Hepatocyte (in vitro differentiated cells): ENCODE data around the gene HCRTR2. TPM values are rescaled to one million over a fixed set of nuclear protein-coding genes. Genes with fewer than 3 reads are reported as not detected.

Source experiments
- DNase-seq: peaks from one replicate; pipeline ENCODE4 v3.0.0-alpha.2; 2016; ENCODE audit warnings: low spot score
- H2AFZ ChIP-seq: fragments of 200-600 bp; sonication (generic); 2 replicates; pipeline ENCODE4 v1.6.0; 2016; ENCODE audit warnings: antibody characterized with exemption, mild to moderate bottlenecking
- H3K27ac ChIP-seq: fragments of 200-600 bp; sonication (generic); 2 replicates; pipeline ENCODE4 v1.5.1; 2016; ENCODE audit warnings: mild to moderate bottlenecking
- H3K27me3 ChIP-seq: fragments of 200-600 bp; sonication (generic); 2 replicates; pipeline ENCODE4 v1.6.1; 2016
- H3K36me3 ChIP-seq: fragments of 200-600 bp; sonication (generic); replicated peaks from 2 replicates; pipeline ENCODE4 v1.5.1; 2016; ENCODE audit warnings: low read depth; ENCODE audit not compliant: insufficient read depth
- H3K4me1 ChIP-seq: fragments of 200-600 bp; sonication (generic); 2 replicates; pipeline ENCODE4 v1.5.1; 2016; ENCODE audit warnings: mild to moderate bottlenecking, moderate library complexity; ENCODE audit not compliant: insufficient read depth
- H3K4me2 ChIP-seq: fragments of 200-600 bp; sonication (generic); 2 replicates; pipeline ENCODE4 v1.6.0; 2016
- H3K4me3 ChIP-seq: fragments of 200-600 bp; sonication (generic); 2 replicates; pipeline ENCODE4 v1.5.1; 2016; ENCODE audit warnings: mild to moderate bottlenecking
- H3K79me2 ChIP-seq: fragments of 200-600 bp; sonication (generic); 2 replicates; pipeline ENCODE4 v1.6.0; 2017; ENCODE audit warnings: mild to moderate bottlenecking
- H3K9me2 ChIP-seq: fragments of 200-600 bp; sonication (generic); replicated peaks from 2 replicates; pipeline ENCODE4 v1.6.0; 2017; ENCODE audit warnings: mild to moderate bottlenecking; ENCODE audit not compliant: insufficient read depth
- H3K9me3 ChIP-seq: fragments of 200-600 bp; sonication (generic); 2 replicates; pipeline ENCODE4 v1.5.1; 2016; ENCODE audit warnings: low read depth, mild to moderate bottlenecking
- H4K20me1 ChIP-seq: fragments of 200-600 bp; sonication (generic); 2 replicates; pipeline ENCODE4 v1.6.0; 2016; ENCODE audit warnings: mild to moderate bottlenecking; ENCODE audit not compliant: insufficient read depth, poor library complexity, severe bottlenecking
- CTCF ChIP-seq: fragments of 200-600 bp; sonication (generic); IDR thresholded peaks from 2 replicates; pipeline ENCODE4 v1.5.1; 2016; ENCODE audit warnings: antibody characterized with exemption, mild to moderate bottlenecking; ENCODE audit not compliant: poor library complexity
- EZH2 ChIP-seq: fragments of 200-600 bp; sonication (generic); IDR thresholded peaks from 2 replicates; pipeline ENCODE4 v1.6.1; 2016; ENCODE audit warnings: antibody characterized with exemption, mild to moderate bottlenecking, borderline replicate concordance
- EZH2phosphoT487 ChIP-seq: fragments of 200-600 bp; sonication (generic); IDR thresholded peaks from one replicate; pipeline ENCODE4 v1.6.1; 2018; ENCODE audit warnings: antibody characterized with exemption, mild to moderate bottlenecking, low read depth, moderate library complexity; ENCODE audit not compliant: unreplicated experiment, severe bottlenecking
- WGBS: methylation state at CpG from one replicate; pipeline ENCODE4 v1.1.6; 2016; ENCODE audit warnings: low lambda C conversion rate; ENCODE audit errors: missing lambda C conversion rate; 5-methylcytosine and 5-hydroxymethylcytosine counted together
- polyA plus RNA-seq: library from polyadenylated mRNA; unstranded; fragments of >200 nt; fragmentation: Nextera tagmentation; extraction: Ambion mirVana; gene quantifications from 2 replicates; pipeline ENCODE4 v1.2.1, GENCODE V29; 2016
- total RNA-seq: library from RNA; depleted of rRNA; stranded (reverse); fragments of >200 nt; gene quantifications from 2 replicates; pipeline ENCODE4 v1.2.3, GENCODE V29; 2014

The HCRTR2 gene
- total and polyA plus RNA-seq, 2 experiments from 2014 or later = 0.17 to 0.18 TPM

GRCh38 chr6:55208478-55209458 is 34.5 kb downstream of the HCRTR2 start:
- TF ChIP-seq EZH2phosphoT487 (no peak), EZH2 (no peak), CTCF (no peak)

GRCh38 chr6:55210952-55211351 is 36.6 kb downstream of the HCRTR2 start:
- Histone ChIP-seq H3K4me3 (no peak overlapping the region), H3K4me1 (peaks cover 4% of the 10 kb centered on the region), H3K9me2 (no peaks in the 10 kb centered on the region), H3K9me3 (no peaks in the 10 kb centered on the region), H3K79me2 (no peaks in the 10 kb centered on the region), H3K36me3 (no peaks in the 10 kb centered on the region), H2AFZ (no peak overlapping the region), H4K20me1 (no peaks in the 10 kb centered on the region), H3K27me3 (no peaks in the 10 kb centered on the region), H3K27ac (no peak overlapping the region), H3K4me2 (no peak overlapping the region)
- no peak for DNase-seq
- TF ChIP-seq EZH2phosphoT487 (no peak), EZH2 (no peak), CTCF (no peak)

More at GRCh38 chr6:55208478-55209458, 34.5 kb downstream of the HCRTR2 start:
- Histone ChIP-seq H3K4me3 (no peak overlapping the region), H2AFZ (no peak overlapping the region), H3K4me2 (no peak overlapping the region), H4K20me1 (no peaks in the 10 kb centered on the region), H3K79me2 (no peaks in the 10 kb centered on the region), H3K9me3 (no peaks in the 10 kb centered on the region), H3K9me2 (no peaks in the 10 kb centered on the region), H3K36me3 (no peaks in the 10 kb centered on the region), H3K4me1 (peaks cover 4% of the 10 kb centered on the region), H3K27me3 (no peaks in the 10 kb centered on the region), H3K27ac (no peak overlapping the region)
- WGBS = 92% methylated on average over 3 of the region's 3 CpGs
- no peak for DNase-seq

GRCh38 chr6:55212156-55212555 is 37.8 kb downstream of the HCRTR2 start:
- H4K20me1 ChIP-seq = no peaks in the 10 kb centered on the region
- 78% methylated on average over 2 of the region's 2 CpGs for WGBS
- no peaks in the 10 kb centered on the region for H3K27me3 ChIP-seq

More at GRCh38 chr6:55212156-55212555, 37.8 kb downstream of the HCRTR2 start:
- Histone ChIP-seq H3K4me1 (peaks cover 4% of the 10 kb centered on the region), H2AFZ (no peak overlapping the region), H3K36me3 (no peaks in the 10 kb centered on the region), H3K9me2 (no peaks in the 10 kb centered on the region), H3K4me2 (no peak overlapping the region), H3K79me2 (no peaks in the 10 kb centered on the region), H3K27ac (no peak overlapping the region), H3K4me3 (no peak overlapping the region), H3K9me3 (no peaks in the 10 kb centered on the region)
- no peak for DNase-seq
- TF ChIP-seq CTCF = no peak
- no peak for TF ChIP-seq EZH2
- TF ChIP-seq EZH2phosphoT487 = no peak
